ENCODE results near the gene OR5AK2.
"Not testable (repeated sequence)": the region's sequence is repeated elsewhere in the genome, so short reads cannot be mapped to it uniquely, and the experiment has no call there.

The OR5AK2 gene

GRCh38 chr11:56988614-56989013 is at the start of gene OR5AK2:
Gene OR5AK2, plus strand, starts transcription at chr11:56988914. Its CDS starts 0 bp downstream, at chr11:56988914.
- Histone ChIP-seq H3K36me3 (ENCODE audit: control insufficient read depth in 1 of 2, insufficient read depth in 2 of 2, low read length in 2 of 2) (no peaks in the 10 kb centered on the region), H3K4me3 (ENCODE audit: low read depth in 1 of 2, low read length in 2 of 2) (no peak within 1 kb of the TSS), H3K4me1 (ENCODE audit: control insufficient read depth in 1 of 2, insufficient read depth in 2 of 2, low read length in 2 of 2) (no peaks in the 10 kb centered on the region), H3K27ac (ENCODE audit: low read length) (no peak within 1 kb of the TSS), H3K27me3 (ENCODE audit: low read depth, low read length) (no peaks in the 10 kb centered on the region), H3K9me3 (ENCODE audit: control insufficient read depth in 1 of 2, low read length in 2 of 2) (peaks cover 0 to under 1% of the 10 kb centered on the region in 2 donors)

- not testable (repeated sequence) for H3K4me3 ChIP-seq (ENCODE audit: low read depth in 1 of 2, low read length in 2 of 2); H3K36me3 ChIP-seq (ENCODE audit: control insufficient read depth in 1 of 2, insufficient read depth in 2 of 2, low read length in 2 of 2); H3K9me3 ChIP-seq (ENCODE audit: control insufficient read depth in 1 of 2, low read length in 2 of 2); H3K27me3 ChIP-seq (ENCODE audit: low read depth, low read length); H3K27ac ChIP-seq (ENCODE audit: low read length); H3K4me1 ChIP-seq (ENCODE audit: control insufficient read depth in 1 of 2, insufficient read depth in 2 of 2, low read length in 2 of 2)
Observed at GRCh38 chr11:56945526-56945925, 43.2 kb upstream of the OR5AK2 start.

GRCh38 chr11:56948991-56949515 is 39.7 kb upstream of the OR5AK2 start:
- Histone ChIP-seq H3K4me3 (ENCODE audit: low read depth in 1 of 2, low read length in 2 of 2) (no peak overlapping the region), H3K27me3 (ENCODE audit: low read depth, low read length) (no peaks in the 10 kb centered on the region), H3K27ac (ENCODE audit: low read length) (no peak overlapping the region), H3K9me3 (ENCODE audit: control insufficient read depth in 1 of 2, low read length in 2 of 2) (peaks cover 3 to 9% of the 10 kb centered on the region in 2 donors), H3K4me1 (ENCODE audit: control insufficient read depth in 1 of 2, insufficient read depth in 2 of 2, low read length in 2 of 2) (no peaks in the 10 kb centered on the region), H3K36me3 (ENCODE audit: control insufficient read depth in 1 of 2, insufficient read depth in 2 of 2, low read length in 2 of 2) (no peaks in the 10 kb centered on the region)

- Histone ChIP-seq H3K4me3 (ENCODE audit: low read depth in 1 of 2, low read length in 2 of 2) (no peak overlapping the region), H3K27me3 (ENCODE audit: low read depth, low read length) (no peaks in the 10 kb centered on the region)
Observed at GRCh38 chr11:56950510-56950909, 38.2 kb upstream of the OR5AK2 start.

GRCh38 chr11:56953907-56954306 is 34.8 kb upstream of the OR5AK2 start:
- H3K36me3 ChIP-seq (ENCODE audit: control insufficient read depth in 1 of 2, insufficient read depth in 2 of 2, low read length in 2 of 2); H3K27ac ChIP-seq (ENCODE audit: low read length); H3K9me3 ChIP-seq (ENCODE audit: control insufficient read depth in 1 of 2, low read length in 2 of 2); H3K4me1 ChIP-seq (ENCODE audit: control insufficient read depth in 1 of 2, insufficient read depth in 2 of 2, low read length in 2 of 2); H3K4me3 ChIP-seq (ENCODE audit: low read depth in 1 of 2, low read length in 2 of 2); H3K27me3 ChIP-seq (ENCODE audit: low read depth, low read length): not testable (repeated sequence)

More at GRCh38 chr11:56950510-56950909, 38.2 kb upstream of the OR5AK2 start:
- no peaks in the 10 kb centered on the region for H3K36me3 ChIP-seq (ENCODE audit: control insufficient read depth in 1 of 2, insufficient read depth in 2 of 2, low read length in 2 of 2)
- peaks cover 3 to 9% of the 10 kb centered on the region in 2 donors for H3K9me3 ChIP-seq (ENCODE audit: control insufficient read depth in 1 of 2, low read length in 2 of 2)
- no peaks in the 10 kb centered on the region for H3K4me1 ChIP-seq (ENCODE audit: control insufficient read depth in 1 of 2, insufficient read depth in 2 of 2, low read length in 2 of 2)
- H3K27ac ChIP-seq (ENCODE audit: low read length) = no peak overlapping the region

GRCh38 chr11:56961609-56962008 is 27.1 kb upstream of the OR5AK2 start:
- H3K9me3 ChIP-seq (ENCODE audit: control insufficient read depth in 1 of 2, low read length in 2 of 2) = peaks cover 0 to 4% of the 10 kb centered on the region in 2 donors
- H3K4me3 ChIP-seq (ENCODE audit: low read depth in 1 of 2, low read length in 2 of 2) = no peak overlapping the region
- no peaks in the 10 kb centered on the region for H3K27me3 ChIP-seq (ENCODE audit: low read depth, low read length)
- H3K4me1 ChIP-seq (ENCODE audit: control insufficient read depth in 1 of 2, insufficient read depth in 2 of 2, low read length in 2 of 2) = no peaks in the 10 kb centered on the region
- no peak overlapping the region for H3K27ac ChIP-seq (ENCODE audit: low read length)
- no peaks in the 10 kb centered on the region for H3K36me3 ChIP-seq (ENCODE audit: control insufficient read depth in 1 of 2, insufficient read depth in 2 of 2, low read length in 2 of 2)

- Histone ChIP-seq H3K4me1 (ENCODE audit: control insufficient read depth in 1 of 2, insufficient read depth in 2 of 2, low read length in 2 of 2) (no peaks in the 10 kb centered on the region), H3K9me3 (ENCODE audit: control insufficient read depth in 1 of 2, low read length in 2 of 2) (peaks cover 0 to 4% of the 10 kb centered on the region in 2 donors), H3K27me3 (ENCODE audit: low read depth, low read length) (no peaks in the 10 kb centered on the region), H3K27ac (ENCODE audit: low read length) (no peak overlapping the region), H3K36me3 (ENCODE audit: control insufficient read depth in 1 of 2, insufficient read depth in 2 of 2, low read length in 2 of 2) (no peaks in the 10 kb centered on the region), H3K4me3 (ENCODE audit: low read depth in 1 of 2, low read length in 2 of 2) (no peak overlapping the region)
Observed at GRCh38 chr11:56967726-56968125, 21.0 kb upstream of the OR5AK2 start.

- Histone ChIP-seq H3K36me3 (ENCODE audit: control insufficient read depth in 1 of 2, insufficient read depth in 2 of 2, low read length in 2 of 2) (no peaks in the 10 kb centered on the region), H3K4me3 (ENCODE audit: low read depth in 1 of 2, low read length in 2 of 2) (no peak overlapping the region), H3K27me3 (ENCODE audit: low read depth, low read length) (no peaks in the 10 kb centered on the region), H3K9me3 (ENCODE audit: control insufficient read depth in 1 of 2, low read length in 2 of 2) (peaks cover 0 to 4% of the 10 kb centered on the region in 2 donors), H3K4me1 (ENCODE audit: control insufficient read depth in 1 of 2, insufficient read depth in 2 of 2, low read length in 2 of 2) (no peaks in the 10 kb centered on the region), H3K27ac (ENCODE audit: low read length) (no peak overlapping the region)
Observed at GRCh38 chr11:56968524-56968923, 20.2 kb upstream of the OR5AK2 start.

GRCh38 chr11:56977314-56977713 is 11.4 kb upstream of the OR5AK2 start:
- H3K27ac ChIP-seq (ENCODE audit: low read length) = no peak overlapping the region
- no peaks in the 10 kb centered on the region for H3K9me3 ChIP-seq (ENCODE audit: control insufficient read depth in 1 of 2, low read length in 2 of 2)

GRCh38 chr11:56990702-56991101 is 2.0 kb downstream of the OR5AK2 start:
- Histone ChIP-seq H3K4me1 (ENCODE audit: control insufficient read depth in 1 of 2, insufficient read depth in 2 of 2, low read length in 2 of 2) (no peaks in the 10 kb centered on the region), H3K9me3 (ENCODE audit: control insufficient read depth in 1 of 2, low read length in 2 of 2) (peaks cover 0 to 15% of the 10 kb centered on the region in 2 donors), H3K27ac (ENCODE audit: low read length) (no peak overlapping the region), H3K4me3 (ENCODE audit: low read depth in 1 of 2, low read length in 2 of 2) (no peak overlapping the region), H3K27me3 (ENCODE audit: low read depth, low read length) (no peaks in the 10 kb centered on the region), H3K36me3 (ENCODE audit: control insufficient read depth in 1 of 2, insufficient read depth in 2 of 2, low read length in 2 of 2) (no peaks in the 10 kb centered on the region)

More at GRCh38 chr11:56977314-56977713, 11.4 kb upstream of the OR5AK2 start:
- Histone ChIP-seq H3K36me3 (ENCODE audit: control insufficient read depth in 1 of 2, insufficient read depth in 2 of 2, low read length in 2 of 2) (no peaks in the 10 kb centered on the region), H3K4me3 (ENCODE audit: low read depth in 1 of 2, low read length in 2 of 2) (no peak overlapping the region), H3K4me1 (ENCODE audit: control insufficient read depth in 1 of 2, insufficient read depth in 2 of 2, low read length in 2 of 2) (no peaks in the 10 kb centered on the region), H3K27me3 (ENCODE audit: low read depth, low read length) (no peaks in the 10 kb centered on the region)

- Histone ChIP-seq H3K27ac (ENCODE audit: low read length) (no peak overlapping the region), H3K27me3 (ENCODE audit: low read depth, low read length) (no peaks in the 10 kb centered on the region), H3K4me3 (ENCODE audit: low read depth in 1 of 2, low read length in 2 of 2) (no peak overlapping the region), H3K4me1 (ENCODE audit: control insufficient read depth in 1 of 2, insufficient read depth in 2 of 2, low read length in 2 of 2) (no peaks in the 10 kb centered on the region), H3K9me3 (ENCODE audit: control insufficient read depth in 1 of 2, low read length in 2 of 2) (peaks cover 0 to 24% of the 10 kb centered on the region in 2 donors), H3K36me3 (ENCODE audit: control insufficient read depth in 1 of 2, insufficient read depth in 2 of 2, low read length in 2 of 2) (no peaks in the 10 kb centered on the region)
Observed at GRCh38 chr11:56994532-56994931, 5.8 kb downstream of the OR5AK2 start.
